GM21717 (cell line): ENCODE measurements around the gene AQP7.
"Not testable (repeated sequence)": the region's sequence is repeated elsewhere in the genome, so short reads cannot be mapped to it uniquely, and the experiment has no call there.

ENCODE experiments used
- ATAC-seq: cut with Tn5 transposase; IDR thresholded peaks from one replicate; pipeline ENCODE4 v1.9.1; 2021; ENCODE audit warnings: mild to moderate bottlenecking, moderate library complexity; ENCODE audit not compliant: unreplicated experiment

Gene AQP7

GRCh38 chr9:33434317-33435105, 32.1 kb upstream of the AQP7 start:
- no peak for ATAC-seq

DNA sequence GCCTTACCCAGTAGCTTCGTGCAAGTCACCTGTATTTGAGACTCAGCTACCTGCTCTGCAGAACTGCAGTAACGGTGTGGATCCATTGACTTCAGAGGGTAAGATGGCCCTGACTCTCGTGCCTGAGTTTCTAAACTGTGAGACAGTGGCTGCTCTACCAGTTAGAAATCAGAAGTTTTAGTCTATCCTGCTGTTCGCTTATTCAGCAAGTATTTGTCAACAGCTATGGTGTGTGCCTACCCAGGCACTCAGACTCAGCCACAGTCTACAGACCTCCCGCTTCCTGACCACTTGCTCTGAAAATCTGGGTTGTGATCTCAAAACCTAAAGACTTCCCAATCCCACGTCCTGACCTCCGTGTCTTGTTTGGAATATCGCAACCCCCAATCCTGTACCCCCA, 31.5 kb upstream of the AQP7 start:
- no peak for ATAC-seq

DNA sequence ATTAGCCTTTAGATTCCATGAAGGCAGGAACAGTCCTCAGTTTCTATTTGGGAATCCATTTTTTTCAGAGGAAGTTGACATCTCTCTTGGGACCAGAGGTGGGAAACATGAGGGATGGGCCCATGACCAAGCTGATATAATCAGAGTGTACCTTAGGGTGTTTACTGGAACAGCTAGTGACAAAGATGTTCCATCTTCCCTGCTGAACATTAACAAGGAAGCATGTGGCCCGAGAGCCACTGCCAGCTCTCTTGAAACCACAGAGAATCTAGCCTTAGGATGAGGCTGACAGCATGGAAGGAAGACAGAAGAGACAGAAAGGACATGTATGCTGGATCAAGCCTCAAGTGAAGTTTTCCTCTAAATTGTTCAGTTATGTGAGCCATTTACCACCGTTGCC, 29.1 kb upstream of the AQP7 start:
- ATAC-seq = no peak

DNA sequence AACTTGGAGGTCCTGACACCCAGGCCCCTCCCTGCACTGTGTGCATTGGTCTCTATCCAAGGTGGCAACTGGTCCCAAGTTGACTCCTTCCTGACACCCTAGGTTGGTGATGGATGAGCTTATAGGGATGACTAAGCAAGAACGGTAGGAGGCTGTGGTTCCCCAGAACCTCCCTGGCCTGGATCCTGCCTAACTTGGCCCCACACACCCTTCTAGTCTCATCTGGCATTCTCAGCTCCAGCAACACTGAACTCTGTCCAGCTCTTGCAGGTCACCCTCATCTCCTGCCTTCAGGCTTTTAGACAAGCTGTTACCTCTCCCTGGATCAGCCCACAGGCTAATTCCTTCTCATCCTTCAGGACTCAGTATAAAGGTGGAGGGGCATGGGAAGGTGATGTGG, 28.6 kb upstream of the AQP7 start:
- ATAC-seq = no peak

GRCh38 chr9:33429256-33429985, 27.1 kb upstream of the AQP7 start:
- ATAC-seq = no peak

DNA sequence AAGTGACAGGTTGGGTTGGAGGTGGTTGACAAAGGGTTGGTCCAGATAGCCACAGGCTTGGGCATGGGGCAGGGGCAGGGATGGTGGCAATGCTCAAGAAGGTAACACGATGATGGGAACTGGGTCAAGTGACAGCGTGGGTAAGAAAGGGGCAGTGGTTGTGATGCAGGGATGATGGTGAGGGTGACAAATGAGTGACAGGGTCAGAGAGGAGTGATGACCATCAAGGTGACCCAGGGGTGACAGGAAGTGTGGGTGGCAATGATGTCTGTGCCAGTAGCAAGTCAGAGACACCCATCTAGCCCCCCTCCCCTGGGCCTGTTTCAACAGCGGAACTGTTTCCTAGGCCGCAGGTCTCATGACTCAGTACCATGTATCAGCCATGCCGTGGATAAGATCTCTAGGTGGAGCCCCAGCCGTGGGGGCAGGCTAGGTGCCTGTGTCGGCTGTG, 24.5 kb upstream of the AQP7 start:
- ATAC-seq = no peak

DNA sequence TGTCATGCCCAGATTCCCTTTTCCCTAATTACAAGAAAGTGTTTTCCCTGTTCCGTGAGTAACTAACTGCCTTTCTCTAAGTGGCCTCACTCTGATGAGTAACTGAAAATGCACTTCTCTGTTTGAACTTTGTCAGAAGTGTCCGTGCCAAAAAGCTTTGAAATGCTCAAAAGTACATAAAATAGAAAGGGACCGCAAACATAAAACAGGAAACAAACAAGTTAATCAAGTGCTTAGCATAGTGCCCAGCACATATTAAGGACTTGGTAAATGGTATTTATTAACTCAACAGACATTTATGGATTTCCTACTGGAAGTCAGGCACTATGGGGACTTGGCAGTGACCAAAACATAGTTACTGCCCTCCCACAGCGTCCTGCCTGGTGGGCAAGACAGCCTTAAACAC, 22.8 kb upstream of the AQP7 start:
- ATAC-seq = no peak

DNA sequence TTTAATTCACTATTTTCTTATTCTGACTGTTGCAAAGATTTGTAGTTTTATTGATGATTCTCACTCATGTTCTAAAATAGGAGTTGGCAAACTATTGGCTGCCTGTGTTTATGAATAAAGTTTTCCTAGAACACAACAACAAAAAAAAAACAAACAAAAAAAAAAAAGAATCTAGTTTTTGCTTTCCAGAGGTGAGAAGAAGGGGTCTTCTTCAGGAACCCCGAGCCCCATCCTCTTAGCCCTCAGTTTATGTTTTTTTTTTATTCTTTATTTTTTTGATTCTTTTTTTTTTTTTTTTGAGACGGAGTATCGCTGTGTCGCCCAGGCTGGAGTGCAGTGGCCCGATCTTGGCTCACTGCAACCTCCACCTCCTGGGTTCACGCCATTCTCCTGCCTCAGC, 22.1 kb upstream of the AQP7 start:
- not testable (repeated sequence) for ATAC-seq

DNA sequence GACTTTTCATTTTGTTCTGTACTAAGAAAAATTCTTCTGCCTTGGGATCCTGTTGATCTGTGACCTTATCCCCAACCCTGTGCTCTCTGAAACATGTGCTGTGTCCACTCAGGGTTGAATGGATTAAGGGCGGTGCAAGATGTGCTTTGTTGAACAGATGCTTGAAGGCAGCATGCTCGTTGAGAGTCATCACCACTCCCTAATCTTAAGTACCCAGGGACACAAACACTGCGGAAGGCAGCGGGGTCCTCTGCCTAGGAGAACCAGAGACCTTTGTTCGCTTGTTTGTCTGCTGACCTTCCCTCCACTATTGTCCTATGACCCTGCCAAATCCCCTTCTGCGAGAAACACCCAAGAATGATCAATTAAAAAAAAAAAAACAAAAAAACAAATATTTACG, 21.7 kb upstream of the AQP7 start:
- ATAC-seq = not testable (repeated sequence)

DNA sequence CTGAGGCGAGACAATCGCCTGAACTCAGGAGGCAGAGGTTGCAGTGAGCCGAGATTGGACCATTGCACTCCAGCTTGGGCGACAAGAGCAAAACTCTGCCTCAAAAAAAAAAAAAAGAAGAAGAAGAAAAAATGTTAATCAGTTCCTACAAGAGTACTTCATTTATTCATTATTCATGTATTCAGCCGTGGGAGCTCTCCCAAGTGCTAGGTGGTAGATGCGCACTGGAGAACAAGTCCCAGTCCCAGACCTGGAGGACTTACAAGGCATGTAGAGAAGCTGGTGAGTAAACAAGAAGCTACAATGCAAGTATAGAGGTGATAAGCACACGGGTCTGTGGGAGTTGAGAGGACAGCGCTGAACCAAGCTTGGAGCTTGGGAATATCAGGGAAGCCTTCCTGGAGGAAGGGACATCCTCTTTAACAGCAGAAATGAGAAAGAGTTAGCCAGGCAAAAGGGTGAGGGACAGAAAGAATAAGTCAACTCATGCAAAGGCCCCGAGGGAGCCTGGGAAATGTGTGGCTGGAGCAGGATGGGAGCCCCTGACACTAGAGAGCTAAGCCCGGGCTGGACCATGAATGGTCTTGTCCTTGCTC, 17.4 kb upstream of the AQP7 start:
- ATAC-seq = no peak

DNA sequence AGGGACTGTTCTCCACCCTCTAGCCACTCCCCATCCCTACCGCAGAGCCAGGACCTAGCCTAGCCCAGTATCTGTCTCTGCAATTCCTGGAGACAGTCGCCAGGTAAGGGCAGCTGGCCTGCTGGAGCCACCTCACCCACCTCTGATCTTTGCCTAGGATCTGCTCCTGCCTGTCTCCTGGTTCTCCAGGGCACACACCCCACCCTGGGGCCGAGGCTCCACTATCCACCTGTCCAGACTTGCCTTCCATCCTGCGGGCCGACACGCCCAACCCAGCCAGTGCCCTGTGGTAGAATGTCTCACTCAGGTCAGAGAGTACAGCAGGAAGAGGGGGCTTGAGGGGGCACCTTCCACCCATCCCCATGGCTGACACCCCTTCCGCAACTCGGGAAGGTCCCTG, 15.7 kb upstream of the AQP7 start:
- ATAC-seq = no peak

DNA sequence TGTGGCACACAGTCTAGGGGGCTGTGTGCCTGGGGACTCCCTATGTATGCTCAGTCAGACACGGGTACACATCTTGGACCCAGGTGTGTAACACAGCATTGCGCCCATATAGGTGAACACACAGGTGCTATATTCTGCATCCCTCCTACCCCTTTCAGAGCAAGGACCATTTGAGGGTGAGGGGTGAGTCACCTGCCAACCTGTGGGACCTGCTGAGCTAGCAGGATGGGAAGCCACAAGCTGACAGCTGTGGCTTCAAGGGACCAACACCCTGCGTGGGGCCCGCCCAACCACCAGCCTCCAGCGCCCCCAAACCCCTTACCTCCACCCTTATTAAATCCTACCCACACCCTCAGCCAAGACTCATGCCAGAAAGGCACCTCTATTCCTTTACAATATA, 14.6 kb upstream of the AQP7 start:
- ATAC-seq = no peak

DNA sequence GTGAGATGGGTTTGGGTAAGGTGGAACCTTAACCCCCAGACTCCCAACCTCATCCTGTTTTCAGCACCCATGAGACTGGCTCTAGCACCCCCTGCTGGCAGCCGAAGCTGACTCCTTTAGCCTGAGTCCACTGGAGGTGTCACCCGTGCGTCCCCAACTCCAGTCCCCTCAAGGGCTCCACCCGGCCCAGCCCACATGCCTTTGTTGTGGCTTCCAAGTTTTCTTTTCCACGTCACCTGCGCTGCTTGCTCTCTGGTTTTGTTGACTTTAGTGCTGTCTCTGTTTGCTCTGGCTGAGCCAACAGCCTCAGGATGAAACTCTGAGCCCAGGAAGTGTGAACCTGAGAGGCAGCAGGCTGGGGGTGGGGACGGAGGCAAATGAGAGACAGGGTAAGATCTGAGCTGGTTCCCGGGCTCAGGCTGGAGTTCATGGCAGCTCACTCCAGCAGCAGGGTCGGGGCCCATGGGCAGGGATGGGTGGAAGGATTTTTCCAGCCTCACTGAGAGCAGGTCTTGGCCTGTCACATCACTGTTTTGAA, 13.2 kb upstream of the AQP7 start:
- no peak for ATAC-seq

GRCh38 chr9:33414889-33415500, 12.6 kb upstream of the AQP7 start:
- ATAC-seq = no peak

- ATAC-seq = no peak
Measured at GRCh38 chr9:33414268-33414667, 11.9 kb upstream of the AQP7 start.

DNA sequence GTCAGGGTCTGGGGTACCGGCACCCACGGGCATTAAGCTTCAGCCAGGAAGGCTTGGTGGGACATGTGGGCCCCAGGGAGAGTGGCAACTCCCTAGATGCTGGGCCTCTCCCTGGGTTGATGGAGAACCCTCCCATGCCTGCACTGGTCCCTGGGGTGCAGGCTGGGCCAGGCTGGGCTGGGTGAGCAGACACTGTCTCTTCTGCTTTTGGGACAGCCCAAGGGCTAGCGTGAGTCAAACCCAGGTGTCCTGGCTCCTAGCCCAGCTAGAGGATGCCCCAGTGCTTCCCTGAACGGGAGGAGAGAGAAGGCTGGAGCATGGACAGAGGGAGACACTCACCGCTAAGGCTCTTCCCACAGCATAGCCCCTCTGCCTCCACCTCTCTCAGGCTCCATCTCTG, 5.7 kb upstream of the AQP7 start:
- no peak for ATAC-seq

DNA sequence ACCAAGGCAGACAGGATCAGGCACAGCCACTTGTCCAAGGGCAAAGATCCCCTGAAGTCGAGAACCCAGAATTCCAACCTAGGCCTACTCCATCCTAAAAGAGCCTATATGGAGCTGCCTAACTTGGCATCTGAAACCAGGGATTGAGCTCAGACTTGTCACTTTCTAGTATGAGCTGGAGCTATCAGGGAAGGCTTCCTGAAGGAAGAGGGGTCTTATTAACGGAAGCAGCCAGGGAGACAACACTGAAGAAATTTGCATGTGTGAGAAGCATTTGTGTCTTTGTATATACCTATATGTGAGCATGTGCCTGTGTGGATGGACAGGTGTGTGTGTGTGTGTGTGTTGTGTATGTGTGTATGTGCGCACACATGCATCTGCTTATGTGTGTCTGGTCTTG, 4.7 kb upstream of the AQP7 start:
- ATAC-seq = no peak

GRCh38 chr9:33404788-33405362, 2.5 kb upstream of the AQP7 start:
- ATAC-seq = no peak

GRCh38 chr9:33403941-33404787, 1.8 kb upstream of the AQP7 start:
- no peak for ATAC-seq

- ATAC-seq = not testable (repeated sequence)
Measured at GRCh38 chr9:33401809-33402208, 559 bp downstream of the AQP7 start.
